ENCODE measurements around the gene TPRG1L. TPM values are rescaled to one million over a fixed set of nuclear protein-coding genes. Genes with fewer than 3 reads are reported as not detected.

TPRG1L gene
- total RNA-seq, 1 donor from 2014 or later, result 7.0 TPM

- intact Hi-C loops (cut with micrococcal nuclease), result no loop called here
- Mint-ChIP-seq H3K27ac (no peak overlapping the region), H3K4me1 (ENCODE audit: low read depth) (no peaks in the 10 kb centered on the region), H3K36me3 (ENCODE audit: low read depth) (no peaks in the 10 kb centered on the region), H3K4me3 (ENCODE audit: low read depth) (no peak overlapping the region), H3K9me3 (no peaks in the 10 kb centered on the region), H3K27me3 (ENCODE audit: low read depth) (peaks cover 8% of the 10 kb centered on the region)
- DNase-seq (ENCODE audit: low spot score), result no peak
These were observed 36.8 kb downstream of the TPRG1L start for GRCh38 chr1:3661631-3662030.

- Mint-ChIP-seq H3K4me1 (ENCODE audit: low read depth) (no peaks in the 10 kb centered on the region), H3K36me3 (ENCODE audit: low read depth) (no peaks in the 10 kb centered on the region), H3K4me3 (ENCODE audit: low read depth) (no peak overlapping the region), H3K27ac (no peak overlapping the region), H3K27me3 (ENCODE audit: low read depth) (peaks cover 8% of the 10 kb centered on the region), H3K9me3 (no peaks in the 10 kb centered on the region)
- no peak for DNase-seq (ENCODE audit: low spot score)
- intact Hi-C loops (cut with micrococcal nuclease), result no loop called here
These were observed 37.4 kb downstream of the TPRG1L start for GRCh38 chr1:3662080-3662671.

GRCh38 chr1:3663999-3664699, 39.3 kb downstream of the TPRG1L start:
- H3K9me3 Mint-ChIP-seq, result no peaks in the 10 kb centered on the region
- no peak overlapping the region for H3K27ac Mint-ChIP-seq
- no peak for DNase-seq (ENCODE audit: low spot score)
- peaks cover 4% of the 10 kb centered on the region for H3K27me3 Mint-ChIP-seq (ENCODE audit: low read depth)
- H3K36me3 Mint-ChIP-seq (ENCODE audit: low read depth), result no peaks in the 10 kb centered on the region
- H3K4me1 Mint-ChIP-seq (ENCODE audit: low read depth), result no peaks in the 10 kb centered on the region
- intact Hi-C loops (cut with micrococcal nuclease), result no loop called here
- no peak overlapping the region for H3K4me3 Mint-ChIP-seq (ENCODE audit: low read depth)

- no peaks in the 10 kb centered on the region for H3K9me3 Mint-ChIP-seq
- peaks cover 5% of the 10 kb centered on the region for H3K27me3 Mint-ChIP-seq (ENCODE audit: low read depth)
- H3K36me3 Mint-ChIP-seq (ENCODE audit: low read depth), result no peaks in the 10 kb centered on the region
- no peak overlapping the region for H3K4me3 Mint-ChIP-seq (ENCODE audit: low read depth)
- no peak overlapping the region for H3K27ac Mint-ChIP-seq
- intact Hi-C loops (cut with micrococcal nuclease), result no loop called here
- DNase-seq (ENCODE audit: low spot score), result no peak
- H3K4me1 Mint-ChIP-seq (ENCODE audit: low read depth), result no peaks in the 10 kb centered on the region
These were observed 40.0 kb downstream of the TPRG1L start for GRCh38 chr1:3664700-3665375.

GRCh38 chr1:3668148-3668547, 43.3 kb downstream of the TPRG1L start:
- H3K27ac Mint-ChIP-seq, result no peak overlapping the region
- peaks cover 3% of the 10 kb centered on the region for H3K27me3 Mint-ChIP-seq (ENCODE audit: low read depth)
- H3K9me3 Mint-ChIP-seq, result no peaks in the 10 kb centered on the region
- H3K36me3 Mint-ChIP-seq (ENCODE audit: low read depth), result no peaks in the 10 kb centered on the region
- intact Hi-C loops (cut with micrococcal nuclease), result no loop called here
- no peak overlapping the region for H3K4me3 Mint-ChIP-seq (ENCODE audit: low read depth)
- H3K4me1 Mint-ChIP-seq (ENCODE audit: low read depth), result no peaks in the 10 kb centered on the region
- DNase-seq (ENCODE audit: low spot score), result no peak

GRCh38 chr1:3668585-3669300, 43.9 kb downstream of the TPRG1L start:
- Mint-ChIP-seq H3K27ac (no peak overlapping the region), H3K4me3 (ENCODE audit: low read depth) (no peak overlapping the region), H3K27me3 (ENCODE audit: low read depth) (peaks cover 3% of the 10 kb centered on the region), H3K36me3 (ENCODE audit: low read depth) (no peaks in the 10 kb centered on the region), H3K4me1 (ENCODE audit: low read depth) (no peaks in the 10 kb centered on the region), H3K9me3 (no peaks in the 10 kb centered on the region)
- intact Hi-C loops (cut with micrococcal nuclease), result no loop called here
- DNase-seq (ENCODE audit: low spot score), result no peak

GRCh38 chr1:3669421-3669821, 44.6 kb downstream of the TPRG1L start:
- Mint-ChIP-seq H3K4me3 (ENCODE audit: low read depth) (no peak overlapping the region), H3K36me3 (ENCODE audit: low read depth) (no peaks in the 10 kb centered on the region), H3K9me3 (no peaks in the 10 kb centered on the region), H3K27me3 (ENCODE audit: low read depth) (peaks cover 3% of the 10 kb centered on the region), H3K27ac (no peak overlapping the region), H3K4me1 (ENCODE audit: low read depth) (no peaks in the 10 kb centered on the region)
- intact Hi-C loops (cut with micrococcal nuclease), result no loop called here
- no peak for DNase-seq (ENCODE audit: low spot score)

- Mint-ChIP-seq H3K27me3 (ENCODE audit: low read depth) (peaks cover 3% of the 10 kb centered on the region), H3K4me1 (ENCODE audit: low read depth) (no peaks in the 10 kb centered on the region), H3K27ac (no peak overlapping the region), H3K36me3 (ENCODE audit: low read depth) (no peaks in the 10 kb centered on the region), H3K4me3 (ENCODE audit: low read depth) (no peak overlapping the region), H3K9me3 (no peaks in the 10 kb centered on the region)
- DNase-seq (ENCODE audit: low spot score), result no peak
- intact Hi-C loops (cut with micrococcal nuclease), result no loop called here
These were observed 45.2 kb downstream of the TPRG1L start for GRCh38 chr1:3669971-3670431.

- intact Hi-C loops (cut with micrococcal nuclease), result no loop called here
- Mint-ChIP-seq H3K4me1 (ENCODE audit: low read depth) (no peaks in the 10 kb centered on the region), H3K27ac (no peak overlapping the region), H3K9me3 (no peaks in the 10 kb centered on the region), H3K4me3 (ENCODE audit: low read depth) (no peak overlapping the region), H3K27me3 (ENCODE audit: low read depth) (peaks cover 3% of the 10 kb centered on the region), H3K36me3 (ENCODE audit: low read depth) (no peaks in the 10 kb centered on the region)
- no peak for DNase-seq (ENCODE audit: low spot score)
These were observed 46.0 kb downstream of the TPRG1L start for GRCh38 chr1:3670823-3671265.

- Mint-ChIP-seq H3K36me3 (ENCODE audit: low read depth) (no peaks in the 10 kb centered on the region), H3K4me3 (ENCODE audit: low read depth) (no peak overlapping the region), H3K27me3 (ENCODE audit: low read depth) (peaks cover 3% of the 10 kb centered on the region), H3K27ac (no peak overlapping the region), H3K9me3 (no peaks in the 10 kb centered on the region), H3K4me1 (ENCODE audit: low read depth) (no peaks in the 10 kb centered on the region)
- DNase-seq (ENCODE audit: low spot score), result no peak
- intact Hi-C loops (cut with micrococcal nuclease), result no loop called here
These were observed 46.8 kb downstream of the TPRG1L start for GRCh38 chr1:3671371-3672180.

- peaks cover under 1% of the 10 kb centered on the region for H3K4me1 Mint-ChIP-seq (ENCODE audit: low read depth)
These were observed 47.6 kb downstream of the TPRG1L start for GRCh38 chr1:3672231-3672970.

GRCh38 chr1:3672971-3673361, 48.2 kb downstream of the TPRG1L start:
- Mint-ChIP-seq H3K27me3 (ENCODE audit: low read depth) (peaks cover 3% of the 10 kb centered on the region), H3K4me1 (ENCODE audit: low read depth) (peaks cover 6% of the 10 kb centered on the region), H3K36me3 (ENCODE audit: low read depth) (no peaks in the 10 kb centered on the region), H3K9me3 (no peaks in the 10 kb centered on the region), H3K4me3 (ENCODE audit: low read depth) (no peak overlapping the region), H3K27ac (no peak overlapping the region)
- intact Hi-C loops (cut with micrococcal nuclease), result no loop called here
- no peak for DNase-seq (ENCODE audit: low spot score)

More at GRCh38 chr1:3672231-3672970, 47.6 kb downstream of the TPRG1L start:
- Mint-ChIP-seq H3K36me3 (ENCODE audit: low read depth) (no peaks in the 10 kb centered on the region), H3K4me3 (ENCODE audit: low read depth) (no peak overlapping the region), H3K27ac (no peak overlapping the region), H3K27me3 (ENCODE audit: low read depth) (peaks cover 3% of the 10 kb centered on the region), H3K9me3 (no peaks in the 10 kb centered on the region)
- intact Hi-C loops (cut with micrococcal nuclease), result no loop called here
- DNase-seq (ENCODE audit: low spot score), result no peak

All from activated T-helper 2 cell treated with anti-CD3 and anti-CD28 coated beads, Interferon-gamma antibody, Interleukin-2, Interleukin-4, amounts not matched to agents 10 μg/mL and 5 μg/mL and 100 μg/mL, durations not matched to agents 14 hours and 24 hours and 36 hours (primary cell).